Measurements from ENCODE around the gene COA1.

GRCh38 chr7:43725251-43725650 is 4.1 kb downstream of the COA1 start:
- no peak for TF ChIP-seq CTCF (IDR thresholded peaks at IDR 0.05)
- no peak for TF ChIP-seq POLR2A (IDR thresholded peaks at IDR 0.05)

All from esophagus squamous epithelium (tissue), 4 donors.